Measurements from ENCODE around the gene ARIH2.

DNA sequence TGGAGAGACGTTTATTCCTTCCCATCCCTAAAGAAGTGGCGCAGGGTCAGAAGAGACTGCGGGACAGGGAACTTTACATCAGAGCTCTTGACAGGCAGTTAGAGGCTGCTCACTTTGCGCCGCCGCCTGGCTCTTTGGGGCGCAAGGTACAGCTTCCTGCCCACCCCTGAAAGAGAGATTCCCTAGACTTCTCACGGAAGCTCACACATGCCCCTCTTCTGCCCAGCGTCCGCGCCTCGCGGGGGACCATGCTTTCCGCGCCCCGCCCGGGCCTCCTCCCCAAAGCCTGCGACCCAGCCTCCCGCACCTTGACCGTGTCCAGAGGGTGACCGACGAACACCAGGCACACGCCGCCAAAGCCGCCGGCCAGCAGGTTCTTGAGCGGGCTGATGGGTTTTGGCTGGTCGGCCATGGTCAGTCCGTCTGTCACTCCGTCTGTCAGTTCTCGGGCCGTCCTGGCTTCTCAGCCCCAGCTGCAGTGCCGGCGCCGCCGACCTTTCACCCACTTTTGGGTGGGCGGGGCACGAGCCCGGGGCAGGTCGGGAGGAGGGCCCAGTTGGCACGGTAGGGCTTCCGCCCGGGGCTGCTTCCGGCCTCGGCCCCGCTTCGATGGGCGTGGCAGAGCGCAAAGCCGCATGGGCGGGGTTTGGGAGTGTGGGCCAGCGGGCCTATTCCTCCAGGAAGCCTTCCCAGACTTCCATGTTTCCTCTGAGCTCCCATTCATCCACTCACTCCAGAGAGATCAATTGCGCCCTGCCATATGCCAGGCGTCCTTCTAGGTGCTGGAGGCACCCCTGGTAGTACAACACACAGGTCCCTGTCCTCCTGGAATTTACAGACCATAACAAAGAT lies 20.0 kb upstream of the ARIH2 start, which contains the start of gene SLC25A20:
- TF ChIP-seq EP300 (conservative IDR thresholded peaks at IDR 0.05; ENCODE audit: poor library complexity, severe bottlenecking) (no peak), EZH2 (IDR thresholded peaks at IDR 0.05; ENCODE audit: borderline replicate concordance, insufficient read depth, low read length, poor library complexity, severe bottlenecking) (no peak), SMC3 (conservative IDR thresholded peaks at IDR 0.05; ENCODE audit: poor library complexity) (no peak), TAF1 (IDR thresholded peaks at IDR 0.05; ENCODE audit: low read depth) (no peak), POLR2AphosphoS5 (IDR thresholded peaks at IDR 0.05) (no peak), MXI1 (conservative IDR thresholded peaks at IDR 0.05; ENCODE audit: poor library complexity, severe bottlenecking) (no peak), RAD21 (conservative IDR thresholded peaks at IDR 0.05) (no peak)
- TF ChIP-seq, protein P1, sequence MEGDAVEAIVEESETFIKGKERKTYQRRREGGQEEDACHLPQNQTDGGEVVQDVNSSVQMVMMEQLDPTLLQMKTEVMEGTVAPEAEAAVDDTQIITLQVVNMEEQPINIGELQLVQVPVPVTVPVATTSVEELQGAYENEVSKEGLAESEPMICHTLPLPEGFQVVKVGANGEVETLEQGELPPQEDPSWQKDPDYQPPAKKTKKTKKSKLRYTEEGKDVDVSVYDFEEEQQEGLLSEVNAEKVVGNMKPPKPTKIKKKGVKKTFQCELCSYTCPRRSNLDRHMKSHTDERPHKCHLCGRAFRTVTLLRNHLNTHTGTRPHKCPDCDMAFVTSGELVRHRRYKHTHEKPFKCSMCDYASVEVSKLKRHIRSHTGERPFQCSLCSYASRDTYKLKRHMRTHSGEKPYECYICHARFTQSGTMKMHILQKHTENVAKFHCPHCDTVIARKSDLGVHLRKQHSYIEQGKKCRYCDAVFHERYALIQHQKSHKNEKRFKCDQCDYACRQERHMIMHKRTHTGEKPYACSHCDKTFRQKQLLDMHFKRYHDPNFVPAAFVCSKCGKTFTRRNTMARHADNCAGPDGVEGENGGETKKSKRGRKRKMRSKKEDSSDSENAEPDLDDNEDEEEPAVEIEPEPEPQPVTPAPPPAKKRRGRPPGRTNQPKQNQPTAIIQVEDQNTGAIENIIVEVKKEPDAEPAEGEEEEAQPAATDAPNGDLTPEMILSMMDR (IDR thresholded peaks at IDR 0.05; ENCODE audit: poor library complexity, severe bottlenecking): no peak
